Measurements from ENCODE around the gene CYP11A1. TPM values are rescaled to one million over a fixed set of nuclear protein-coding genes. Genes with fewer than 3 reads are reported as not detected.

The CYP11A1 gene
- total and polyA plus RNA-seq, 10 of the 15 experiments (the other 5 are each of a cell fraction or from before 2014, with no cell fraction given), result 0.11 to 1.2 (median 0.23) TPM; not detected in 5

- Histone ChIP-seq H3K4me2 (ENCODE audit: control insufficient read depth, insufficient read depth) (no peak overlapping the region), H3K27me3 (replicated peaks in 1 of 2; ENCODE audit: control insufficient read depth in 2 of 2, insufficient read depth in 2 of 2, low read length in 1 of 2) (peaks cover 0 to 14% of the 10 kb centered on the region in 2 experiments; a peak in 3 of 4 replicates), H4K20me1 (ENCODE audit: control insufficient read depth, insufficient read depth) (no peaks in the 10 kb centered on the region), H3K4me3 (no peak overlapping the region), H3K9ac (ENCODE audit: control insufficient read depth, insufficient read depth, low read length) (no peak overlapping the region), H3K79me2 (ENCODE audit: control insufficient read depth, insufficient read depth, low read length) (no peaks in the 10 kb centered on the region), H2AFZ (ENCODE audit: control insufficient read depth, low read depth, low read length) (no peak overlapping the region), H3K9me3 (replicated peaks; ENCODE audit: control insufficient read depth, insufficient read depth, low read length) (no peaks in the 10 kb centered on the region), H3K27ac (ENCODE audit: control insufficient read depth, insufficient read depth) (no peak overlapping the region), H3K36me3 (ENCODE audit: control insufficient read depth in 2 of 2, insufficient read depth in 2 of 2, low read length in 1 of 2) (no peaks in the 10 kb centered on the region), H3K4me1 (ENCODE audit: control insufficient read depth, insufficient read depth, low read length) (no peaks in the 10 kb centered on the region)
- in situ Hi-C loops (cut with MboI), result no loop called here
- no peak for DNase-seq (ENCODE audit: low read depth, low spot score)
- CTCF ChIA-PET, result interaction anchor here (1.8 kb wide), 1 partner anchor 10 kb away, joined by 12 read pairs; no protein-coding TSS in a partner anchor
- intact Hi-C loops (cut with micrococcal nuclease; ENCODE audit: unreplicated experiment), result no loop called here
- SMC1A ChIA-PET (ENCODE audit: uncharacterized antibody, unreplicated experiment), result interaction anchor here (0.7 to 1.2 kb wide), 2 partner anchors 10 to 357 kb away, joined by 3 to 5 read pairs; no protein-coding TSS in a partner anchor
- 0% methylated on average over 1 of the region's 1 CpG for WGBS (ENCODE audit: insufficient coverage, insufficient replicate concordance, low lambda C conversion rate, missing lambda C conversion rate)
- ATAC-seq, result no peak
- POLR2A ChIA-PET, result no interaction called here
- RAD21 ChIA-PET (ENCODE audit: unreplicated experiment), result no interaction called here
- FAIRE-seq, result no peak
- BruUV-seq (replicated peaks), result no TSS peak
- TF ChIP-seq ATF2 (IDR thresholded peaks at IDR 0.05; ENCODE audit: low read length) (no peak), PRDM15 (CRISPR knock-in tag; IDR thresholded peaks at IDR 0.05) (no peak), POLR2AphosphoS2 (IDR thresholded peaks at IDR 0.05; ENCODE audit: low read depth, low read length) (no peak), WRNIP1 (IDR thresholded peaks at IDR 0.05; ENCODE audit: borderline replicate concordance, low read depth, low read length) (no peak)
Observed at GRCh38 chr15:74297887-74298286, 69.6 kb downstream of the CYP11A1 start.
